ENCODE results near the gene LUZP1.

LUZP1 gene

GRCh38 chr1:23080885-23081284 is 87.8 kb downstream of the LUZP1 start:
- DNase-seq: no peak

GRCh38 chr1:23079025-23079424 is 89.6 kb downstream of the LUZP1 start:
- DNase-seq: no peak

- DNase-seq: no peak
Measured at GRCh38 chr1:23074012-23074411, 94.6 kb downstream of the LUZP1 start.

GRCh38 chr1:23069675-23070074 is 99.0 kb downstream of the LUZP1 start:
- no peak for DNase-seq

GRCh38 chr1:23069149-23069548 is 99.5 kb downstream of the LUZP1 start:
- DNase-seq: no peak

- DNase-seq: no peak
Measured at GRCh38 chr1:23066075-23066474, 102.6 kb downstream of the LUZP1 start.

GRCh38 chr1:23065385-23065784 is 103.3 kb downstream of the LUZP1 start:
- DNase-seq: no peak

- DNase-seq: no peak
Measured at GRCh38 chr1:23062271-23062670, 106.4 kb downstream of the LUZP1 start.

GRCh38 chr1:23057301-23057700 is 111.4 kb downstream of the LUZP1 start:
- DNase-seq: no peak

GRCh38 chr1:23051290-23051909 is 117.3 kb downstream of the LUZP1 start:
- no peak for DNase-seq

- DNase-seq: no peak
Measured at GRCh38 chr1:23050201-23050600, 118.5 kb downstream of the LUZP1 start.

GRCh38 chr1:23044035-23044434 is 124.6 kb downstream of the LUZP1 start:
- no peak for DNase-seq

- DNase-seq: no peak
Measured at GRCh38 chr1:23040509-23040908, 128.1 kb downstream of the LUZP1 start.

- no peak for DNase-seq
Measured at GRCh38 chr1:23039308-23039826, 129.3 kb downstream of the LUZP1 start.

- DNase-seq: no peak
Measured at GRCh38 chr1:23037081-23037740, 131.4 kb downstream of the LUZP1 start.

- no peak for DNase-seq
Measured at GRCh38 chr1:23035823-23036452, 132.7 kb downstream of the LUZP1 start.

Data from left hindlimb (tissue), 1 donor.